Adipocyte (in vitro differentiated cells): ENCODE results near the gene PRR5.

ENCODE experiments used
- DNase-seq: peaks from one replicate; pipeline ENCODE4 v3.0.0-alpha.2; 2015; ENCODE audit warnings: low read depth
- H3K27me3 ChIP-seq: replicated peaks from 2 replicates; pipeline ENCODE4 v1.7.0; 2013; ENCODE audit warnings: mild to moderate bottlenecking, low read length, moderate library complexity; ENCODE audit not compliant: control insufficient read depth, insufficient read depth
- H3K36me3 ChIP-seq: 2 replicates; pipeline ENCODE4 v1.7.0; 2013; ENCODE audit warnings: low read length, mild to moderate bottlenecking, moderate library complexity; ENCODE audit not compliant: control insufficient read depth, insufficient read depth, severe bottlenecking
- H3K4me1 ChIP-seq: 2 replicates; pipeline ENCODE4 v1.7.0; 2013; ENCODE audit warnings: mild to moderate bottlenecking, low read length, moderate library complexity; ENCODE audit not compliant: control insufficient read depth, insufficient read depth
- H3K4me3 ChIP-seq: 2 replicates; pipeline ENCODE4 v1.7.0; 2013; ENCODE audit warnings: mild to moderate bottlenecking, low read length, moderate library complexity
- H3K9ac ChIP-seq: 2 replicates; pipeline ENCODE4 v1.7.0; 2013; ENCODE audit warnings: mild to moderate bottlenecking, low read length, moderate library complexity
- H3K9me3 ChIP-seq: 2 replicates; pipeline ENCODE4 v1.7.0; 2013; ENCODE audit warnings: mild to moderate bottlenecking, low read length, moderate library complexity; ENCODE audit not compliant: control insufficient read depth

The PRR5 gene

GRCh38 chr22:44732017-44732561, 30.1 kb downstream of the PRR5 start:
- Histone ChIP-seq H3K9me3 (no peaks in the 10 kb centered on the region), H3K4me3 (no peak overlapping the region), H3K27me3 (no peaks in the 10 kb centered on the region), H3K9ac (no peak overlapping the region), H3K36me3 (peaks cover 18% of the 10 kb centered on the region), H3K4me1 (peaks cover 16% of the 10 kb centered on the region)
- no peak for DNase-seq

- no peaks in the 10 kb centered on the region for H3K27me3 ChIP-seq
- no peak overlapping the region for H3K4me3 ChIP-seq
- no peaks in the 10 kb centered on the region for H3K9me3 ChIP-seq
- H3K36me3 ChIP-seq = peaks cover 14% of the 10 kb centered on the region
- peaks cover 16% of the 10 kb centered on the region for H3K4me1 ChIP-seq
- no peak for DNase-seq
- no peak overlapping the region for H3K9ac ChIP-seq
Observed at GRCh38 chr22:44732661-44733060, 30.7 kb downstream of the PRR5 start.

- H3K9me3 ChIP-seq = no peaks in the 10 kb centered on the region
- peaks cover 6% of the 10 kb centered on the region for H3K36me3 ChIP-seq
- no peak for DNase-seq
- H3K4me3 ChIP-seq = no peak overlapping the region
- peaks cover 12% of the 10 kb centered on the region for H3K4me1 ChIP-seq
- H3K9ac ChIP-seq = no peak overlapping the region
- no peaks in the 10 kb centered on the region for H3K27me3 ChIP-seq
Observed at GRCh38 chr22:44733426-44734106, 31.6 kb downstream of the PRR5 start.

- H3K4me1 ChIP-seq = peaks cover 5% of the 10 kb centered on the region
- H3K4me3 ChIP-seq = no peak overlapping the region
Observed at GRCh38 chr22:44734278-44734677, 32.3 kb downstream of the PRR5 start.

GRCh38 chr22:44734801-44735517, 33.0 kb downstream of the PRR5 start:
- no peak for DNase-seq
- Histone ChIP-seq H3K9me3 (no peaks in the 10 kb centered on the region), H3K9ac (no peak overlapping the region), H3K36me3 (peaks cover 3% of the 10 kb centered on the region), H3K4me3 (no peak overlapping the region), H3K4me1 (no peaks in the 10 kb centered on the region), H3K27me3 (no peaks in the 10 kb centered on the region)

More at GRCh38 chr22:44734278-44734677, 32.3 kb downstream of the PRR5 start:
- no peaks in the 10 kb centered on the region for H3K9me3 ChIP-seq
- DNase-seq = no peak
- H3K9ac ChIP-seq = no peak overlapping the region
- peaks cover 6% of the 10 kb centered on the region for H3K36me3 ChIP-seq
- H3K27me3 ChIP-seq = no peaks in the 10 kb centered on the region

GRCh38 chr22:44735518-44736428, 33.8 kb downstream of the PRR5 start:
- H3K9me3 ChIP-seq = no peaks in the 10 kb centered on the region
- no peaks in the 10 kb centered on the region for H3K27me3 ChIP-seq
- no peak overlapping the region for H3K9ac ChIP-seq
- no peak overlapping the region for H3K4me3 ChIP-seq
- DNase-seq = peak; percentile 76
- peaks cover 3% of the 10 kb centered on the region for H3K36me3 ChIP-seq
- no peaks in the 10 kb centered on the region for H3K4me1 ChIP-seq

- no peak for DNase-seq
- Histone ChIP-seq H3K4me3 (no peak overlapping the region), H3K36me3 (peaks cover 3% of the 10 kb centered on the region), H3K9me3 (no peaks in the 10 kb centered on the region), H3K9ac (no peak overlapping the region), H3K4me1 (no peaks in the 10 kb centered on the region), H3K27me3 (no peaks in the 10 kb centered on the region)
Observed at GRCh38 chr22:44736581-44737405, 34.8 kb downstream of the PRR5 start.

GRCh38 chr22:44737406-44738346, 35.7 kb downstream of the PRR5 start:
- H3K4me3 ChIP-seq = no peak overlapping the region
- DNase-seq = no peak
- no peak overlapping the region for H3K9ac ChIP-seq

GRCh38 chr22:44738347-44738715, 36.3 kb downstream of the PRR5 start:
- Histone ChIP-seq H3K4me1 (no peaks in the 10 kb centered on the region), H3K4me3 (no peak overlapping the region), H3K27me3 (peaks cover 9% of the 10 kb centered on the region), H3K9ac (no peak overlapping the region), H3K36me3 (no peaks in the 10 kb centered on the region), H3K9me3 (no peaks in the 10 kb centered on the region)
- no peak for DNase-seq

More at GRCh38 chr22:44737406-44738346, 35.7 kb downstream of the PRR5 start:
- H3K36me3 ChIP-seq = no peaks in the 10 kb centered on the region
- no peaks in the 10 kb centered on the region for H3K9me3 ChIP-seq
- peaks cover 4% of the 10 kb centered on the region for H3K27me3 ChIP-seq
- H3K4me1 ChIP-seq = no peaks in the 10 kb centered on the region

GRCh38 chr22:44739024-44739423, 37.0 kb downstream of the PRR5 start:
- no peak for DNase-seq
- H3K36me3 ChIP-seq = no peaks in the 10 kb centered on the region
- H3K9ac ChIP-seq = no peak overlapping the region
- H3K9me3 ChIP-seq = no peaks in the 10 kb centered on the region
- H3K4me3 ChIP-seq = no peak overlapping the region
- no peaks in the 10 kb centered on the region for H3K4me1 ChIP-seq
- H3K27me3 ChIP-seq = peaks cover 9% of the 10 kb centered on the region
